ENCODE results near the gene DCTN3. TPM values are rescaled to one million over a fixed set of nuclear protein-coding genes. Genes with fewer than 3 reads are reported as not detected.
A peak's percentile ranks its signal among the peaks of the same experiment; 100 is the strongest.

The DCTN3 gene
- total and polyA plus RNA-seq, 9 of the 15 experiments (the other 6 are each of a cell fraction or from before 2014, with no cell fraction given): 11.0 to 51.0 (median 41.9) TPM

DNA sequence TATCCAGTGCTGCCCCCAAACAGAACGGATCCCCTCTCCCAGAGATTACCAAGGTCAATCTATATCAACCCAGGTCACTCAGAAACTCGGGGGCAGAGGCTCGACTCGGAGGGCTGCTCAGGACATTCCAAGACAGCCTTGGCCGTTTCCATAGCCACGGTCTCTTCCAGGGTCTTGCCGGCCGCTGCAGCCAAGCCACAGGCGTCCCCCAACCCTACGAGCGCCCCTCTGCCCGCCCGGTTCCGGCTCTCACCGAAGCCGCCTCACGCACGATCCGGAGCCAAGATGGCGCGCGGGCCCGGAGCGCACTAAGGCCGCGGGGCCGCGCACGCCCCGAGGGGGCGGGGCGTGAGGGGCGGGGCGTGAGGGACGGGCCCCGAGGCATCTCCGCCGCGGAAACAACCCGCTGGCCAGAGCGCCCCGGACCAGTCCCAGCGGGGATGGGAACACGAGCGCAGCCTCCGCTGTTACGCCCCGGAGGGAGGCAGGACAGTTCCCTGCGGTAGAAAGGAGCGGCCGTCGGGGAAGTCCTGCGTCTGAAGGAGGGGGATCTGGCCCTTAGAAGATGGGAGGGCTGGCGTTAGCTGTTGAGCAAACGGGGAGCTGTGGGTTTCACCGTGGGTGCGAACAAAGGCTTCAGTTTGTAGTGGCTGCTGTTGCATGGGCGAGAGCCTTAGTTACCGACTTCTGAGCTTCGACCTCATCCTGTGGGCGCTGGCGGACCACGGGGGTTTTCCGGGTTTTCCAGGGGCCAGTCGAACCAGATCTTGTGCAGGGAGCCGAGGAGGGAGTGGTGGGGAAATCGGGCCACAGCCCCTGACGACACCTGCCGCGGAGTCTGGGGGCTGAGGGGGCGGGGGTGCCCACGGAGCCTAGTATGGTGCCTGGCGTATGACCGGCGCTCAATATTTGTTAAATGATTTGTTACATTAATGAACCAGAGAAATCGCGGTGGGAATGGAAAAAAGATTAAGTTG is 8.2 kb downstream of the DCTN3 start, which contains the start of gene RPP25L (continued):
- TF ChIP-seq, protein P1, sequence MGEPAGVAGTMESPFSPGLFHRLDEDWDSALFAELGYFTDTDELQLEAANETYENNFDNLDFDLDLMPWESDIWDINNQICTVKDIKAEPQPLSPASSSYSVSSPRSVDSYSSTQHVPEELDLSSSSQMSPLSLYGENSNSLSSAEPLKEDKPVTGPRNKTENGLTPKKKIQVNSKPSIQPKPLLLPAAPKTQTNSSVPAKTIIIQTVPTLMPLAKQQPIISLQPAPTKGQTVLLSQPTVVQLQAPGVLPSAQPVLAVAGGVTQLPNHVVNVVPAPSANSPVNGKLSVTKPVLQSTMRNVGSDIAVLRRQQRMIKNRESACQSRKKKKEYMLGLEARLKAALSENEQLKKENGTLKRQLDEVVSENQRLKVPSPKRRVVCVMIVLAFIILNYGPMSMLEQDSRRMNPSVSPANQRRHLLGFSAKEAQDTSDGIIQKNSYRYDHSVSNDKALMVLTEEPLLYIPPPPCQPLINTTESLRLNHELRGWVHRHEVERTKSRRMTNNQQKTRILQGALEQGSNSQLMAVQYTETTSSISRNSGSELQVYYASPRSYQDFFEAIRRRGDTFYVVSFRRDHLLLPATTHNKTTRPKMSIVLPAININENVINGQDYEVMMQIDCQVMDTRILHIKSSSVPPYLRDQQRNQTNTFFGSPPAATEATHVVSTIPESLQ (CRISPR knock-in tag; IDR thresholded peaks at IDR 0.05): 0 out of 2 replicates have a peak, but pooled peaks have one; percentile 10
- TF ChIP-seq, protein P2, sequence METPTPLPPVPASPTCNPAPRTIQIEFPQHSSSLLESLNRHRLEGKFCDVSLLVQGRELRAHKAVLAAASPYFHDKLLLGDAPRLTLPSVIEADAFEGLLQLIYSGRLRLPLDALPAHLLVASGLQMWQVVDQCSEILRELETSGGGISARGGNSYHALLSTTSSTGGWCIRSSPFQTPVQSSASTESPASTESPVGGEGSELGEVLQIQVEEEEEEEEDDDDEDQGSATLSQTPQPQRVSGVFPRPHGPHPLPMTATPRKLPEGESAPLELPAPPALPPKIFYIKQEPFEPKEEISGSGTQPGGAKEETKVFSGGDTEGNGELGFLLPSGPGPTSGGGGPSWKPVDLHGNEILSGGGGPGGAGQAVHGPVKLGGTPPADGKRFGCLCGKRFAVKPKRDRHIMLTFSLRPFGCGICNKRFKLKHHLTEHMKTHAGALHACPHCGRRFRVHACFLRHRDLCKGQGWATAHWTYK (CRISPR knock-in tag; IDR thresholded peaks at IDR 0.05): no peak; the same call in 1 of the 2 replicates
- TF ChIP-seq ESRRA (IDR thresholded peaks at IDR 0.05; ENCODE audit: borderline replicate concordance, low read depth) (peak; percentile 36; the same call in 1 of the 2 replicates), AFF1 (IDR thresholded peaks at IDR 0.05; ENCODE audit: low read depth in 1 of 2, partially characterized antibody in 2 of 2) (no peak), PHF8 (IDR thresholded peaks at IDR 0.05; ENCODE audit: borderline replicate concordance, low read length) (peak; percentile 94), SNRNP70 (optimal IDR thresholded peaks at IDR 0.05; ENCODE audit: low read depth, low read length) (no peak), BCL6 (CRISPR knock-in tag; IDR thresholded peaks at IDR 0.05) (no peak), GMEB1 (CRISPR knock-in tag; IDR thresholded peaks at IDR 0.05) (peak; percentile 64), SUPT5H (IDR thresholded peaks at IDR 0.05) (peak; percentile 86), FUS (optimal IDR thresholded peaks at IDR 0.05; ENCODE audit: low read depth, low read length) (no peak), SAFB (IDR thresholded peaks at IDR 0.05; ENCODE audit: borderline replicate concordance, low read depth, low read length) (no peak), ZBTB7A (IDR thresholded peaks at IDR 0.05; ENCODE audit: borderline replicate concordance, control insufficient read depth, low read depth, low read length) (0 out of 2 replicates have a peak, but pooled peaks have one; percentile 8), DACH1 (IDR thresholded peaks at IDR 0.05; ENCODE audit: partially characterized antibody) (no peak), NFRKB (IDR thresholded peaks at IDR 0.05; ENCODE audit: low read depth) (peak; percentile 37; the same call in 1 of the 2 replicates), MAFF (IDR thresholded peaks at IDR 0.05; ENCODE audit: low read length) (no peak), GABPB2 (CRISPR knock-in tag; conservative IDR thresholded peaks at IDR 0.05) (no peak), ZNF507 (tag; conservative IDR thresholded peaks at IDR 0.05) (no peak)

Measured in K562 (cell line).